HEK293 (cell line): Measurements from ENCODE around the gene OCSTAMP.

Experiments
- CTCF ChIA-PET: fragments of 350-600 bp; formaldehyde crosslinking; extraction: SDS; loops from one replicate; lab custom pipeline; 2021; ENCODE audit warnings: antibody characterized with exemption; lab: Yijun Ruan, JAX
- POLR2A ChIA-PET: fragments of 300-600 bp; formaldehyde crosslinking; extraction: SDS; loops from one replicate; lab custom pipeline; 2020; ENCODE audit warnings: antibody characterized with exemption, inconsistent platforms; lab: Yijun Ruan, JAX
- H3K27ac ChIP-seq: fragments of 200-500 bp; sonication (Bioruptor generic); 2 replicates; pipeline ENCODE4 v1.5.1; 2014; ENCODE audit warnings: low read depth, low read length, control low read depth, inconsistent platforms; ENCODE audit errors: extremely low read depth
- H3K36me3 ChIP-seq, 2 experiments: fragments of 200-500 bp in 1 of 2; sonication (Bioruptor generic) in 1 of 2; 1 replicate in 1 of 2; 2 replicates in 1 of 2; pipeline ENCODE4 v1.5.1; 2014 to 2017; ENCODE audit warnings: inconsistent platforms in 2 of 2, low read length in 2 of 2; ENCODE audit not compliant: control insufficient read depth in 2 of 2, insufficient read depth in 1 of 2
- H3K4me1 ChIP-seq: fragments of 200-500 bp; sonication (Bioruptor generic); 2 replicates; pipeline ENCODE4 v1.5.1; 2014; ENCODE audit warnings: mild to moderate bottlenecking, low read length, inconsistent platforms; ENCODE audit not compliant: control insufficient read depth, insufficient read depth
- H3K4me3 ChIP-seq: 2 replicates; pipeline ENCODE4 v1.5.1; 2011; ENCODE audit warnings: low read depth, mild to moderate bottlenecking, control low read depth, low read length, moderate library complexity
- H3K9me3 ChIP-seq: fragments of 200-500 bp; sonication (Bioruptor generic); 2 replicates; pipeline ENCODE4 v1.5.1; 2014; ENCODE audit warnings: low read depth, low read length, inconsistent platforms; ENCODE audit not compliant: control insufficient read depth, insufficient read depth
- GLIS1 ChIP-seq: fragments of 450-650 bp; formaldehyde crosslinking; IDR thresholded peaks from 2 replicates; pipeline ENCODE4 v1.5.1; 2016; ENCODE audit warnings: missing biosample characterization, missing genetic modification characterization
- KLF10 ChIP-seq: fragments of 450-650 bp; IDR thresholded peaks from 2 replicates; pipeline ENCODE4 v1.5.1; 2018; ENCODE audit warnings: missing biosample characterization, mild to moderate bottlenecking, missing genetic modification characterization
- SCRT1 ChIP-seq: fragments of 450-650 bp; formaldehyde crosslinking; IDR thresholded peaks from 2 replicates; pipeline ENCODE4 v1.5.1; 2016; ENCODE audit warnings: missing biosample characterization, missing genetic modification characterization, borderline replicate concordance
- SETDB1 ChIP-seq: IDR thresholded peaks from one replicate; pipeline ENCODE4 v1.6.1; 2017; ENCODE audit warnings: mild to moderate bottlenecking, low read length, moderate library complexity, mixed read lengths; ENCODE audit not compliant: insufficient read length
- SP2 ChIP-seq: fragments of 450-650 bp; formaldehyde crosslinking; IDR thresholded peaks from 2 replicates; pipeline ENCODE4 v1.5.1; 2016; ENCODE audit warnings: missing biosample characterization, missing genetic modification characterization
- TRIM28 ChIP-seq: IDR thresholded peaks from 2 replicates; pipeline ENCODE4 v1.6.1; 2011; ENCODE audit warnings: low read length, control low read depth, borderline replicate concordance
- ZBTB21 ChIP-seq: fragments of 450-650 bp; formaldehyde crosslinking; IDR thresholded peaks from 2 replicates; pipeline ENCODE4 v1.5.1; 2017; ENCODE audit warnings: missing biosample characterization, missing genetic modification characterization
- ZNF274 ChIP-seq, 2 experiments: fragments of 200-500 bp in 1 of 2; fragments of 450-650 bp in 1 of 2; sonication (Bioruptor generic) in 1 of 2; formaldehyde crosslinking in 1 of 2; IDR thresholded peaks; 2 replicates each; pipeline versions ENCODE4 v1.5.1 to v1.6.1; 2014 to 2016; ENCODE audit warnings: borderline replicate concordance in 1 of 2, inconsistent platforms in 1 of 2, low read length in 1 of 2, missing biosample characterization in 1 of 2, missing genetic modification characterization in 1 of 2
- ZNF426 ChIP-seq: fragments of 450-650 bp; formaldehyde crosslinking; IDR thresholded peaks from 2 replicates; pipeline ENCODE4 v1.5.1; 2017; ENCODE audit warnings: missing biosample characterization, missing genetic modification characterization, mild to moderate bottlenecking, inconsistent platforms, moderate library complexity
- ZNF610 ChIP-seq: fragments of 450-650 bp; formaldehyde crosslinking; IDR thresholded peaks from 2 replicates; pipeline ENCODE4 v1.5.1; 2016; ENCODE audit warnings: missing biosample characterization, missing genetic modification characterization, borderline replicate concordance
- ZNF670 ChIP-seq: fragments of 450-650 bp; formaldehyde crosslinking; IDR thresholded peaks from 2 replicates; pipeline ENCODE4 v1.5.1; 2016; ENCODE audit warnings: missing biosample characterization, missing genetic modification characterization, low read depth
- ZNF843 ChIP-seq: fragments of 450-650 bp; formaldehyde crosslinking; IDR thresholded peaks from 2 replicates; pipeline ENCODE4 v1.5.1; 2016; ENCODE audit warnings: missing biosample characterization, missing genetic modification characterization
- ZXDB ChIP-seq: fragments of 450-650 bp; formaldehyde crosslinking; IDR thresholded peaks from 2 replicates; pipeline ENCODE4 v1.5.1; 2016; ENCODE audit warnings: missing biosample characterization, missing genetic modification characterization
- TF ChIP-seq, protein P1 (sequence below): fragments of 450-650 bp; formaldehyde crosslinking; IDR thresholded peaks from 2 replicates; pipeline ENCODE4 v1.5.1; 2016; ENCODE audit warnings: missing biosample characterization, missing genetic modification characterization
- TF ChIP-seq, protein P2 (sequence below): fragments of 450-650 bp; formaldehyde crosslinking; IDR thresholded peaks from 2 replicates; pipeline ENCODE4 v1.5.1; 2016; ENCODE audit warnings: missing biosample characterization, missing genetic modification characterization
- TF ChIP-seq, protein P3 (sequence below): fragments of 450-650 bp; formaldehyde crosslinking; IDR thresholded peaks from 2 replicates; pipeline ENCODE4 v1.5.1; 2017; ENCODE audit warnings: missing biosample characterization, missing genetic modification characterization

Gene OCSTAMP

DNA sequence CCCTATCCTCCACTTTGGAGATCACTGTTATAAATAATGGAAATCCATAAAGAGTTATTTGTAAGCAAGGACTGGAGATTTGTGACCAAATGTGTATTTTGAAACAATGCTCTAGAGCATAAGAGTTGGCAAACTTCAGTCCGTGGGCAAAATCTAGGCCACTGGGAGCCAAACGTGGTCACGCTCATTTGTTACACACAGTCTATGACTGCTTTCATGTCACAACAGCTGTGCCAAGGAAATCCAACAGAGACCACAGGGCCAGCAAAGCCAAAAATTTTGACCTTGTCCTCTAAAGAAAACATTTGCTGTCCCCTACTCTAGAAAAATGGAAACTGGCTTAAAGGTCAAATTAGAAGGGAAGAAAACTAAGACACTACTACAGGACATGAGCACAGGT is 44.9 kb downstream of the OCSTAMP start (continued):
- no peak for TF ChIP-seq SCRT1 (tag by site-specific recombination)
- no peak for TF ChIP-seq ZBTB21 (tag by site-specific recombination)
- TF ChIP-seq GLIS1 = no peak
- no peak for TF ChIP-seq ZNF843 (tag by site-specific recombination)
- no peak for TF ChIP-seq ZNF610 (tag by site-specific recombination)
- no peak for TF ChIP-seq KLF10 (tag by site-specific recombination)
- TF ChIP-seq SP2 (tag by site-specific recombination) = no peak

DNA sequence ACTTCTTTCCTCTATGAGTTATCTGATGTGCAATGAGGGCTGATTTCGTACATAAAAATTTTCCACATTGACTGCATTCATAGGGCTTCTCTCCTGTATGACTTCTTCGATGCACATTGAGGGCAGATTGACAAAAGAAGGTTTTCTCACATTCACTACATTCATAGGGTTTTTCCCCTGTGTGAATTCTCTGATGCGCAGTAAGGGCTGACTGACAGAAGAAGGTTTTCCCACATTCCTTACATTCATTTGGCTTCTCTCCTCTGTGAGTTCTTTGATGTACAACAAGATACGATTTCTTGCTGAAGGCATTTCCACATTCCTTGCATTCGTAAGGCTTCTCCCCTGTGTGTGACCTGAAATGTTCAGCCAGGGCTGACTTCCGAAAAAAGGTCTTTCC is 48.5 kb downstream of the OCSTAMP start:
- CTCF ChIA-PET = no interaction called here
- Histone ChIP-seq H3K27ac (no peak overlapping the region), H3K36me3 (peaks cover 0 to 20% of the 10 kb centered on the region in 2 experiments; a peak in 2 of 3 replicates), H3K9me3 (no peaks in the 10 kb centered on the region), H3K4me3 (no peak overlapping the region), H3K4me1 (no peaks in the 10 kb centered on the region)
- POLR2A ChIA-PET = no interaction called here
- no peak for TF ChIP-seq ZNF274 (IDR thresholded peaks at IDR 0.05; ENCODE audit: low read length)
- peak; percentile 76; the same call in 1 of the 2 replicates for TF ChIP-seq ZNF274 (tag by site-specific recombination; IDR thresholded peaks at IDR 0.05; ENCODE audit: borderline replicate concordance)
- TF ChIP-seq ZNF670 (tag by site-specific recombination) = no peak

DNA sequence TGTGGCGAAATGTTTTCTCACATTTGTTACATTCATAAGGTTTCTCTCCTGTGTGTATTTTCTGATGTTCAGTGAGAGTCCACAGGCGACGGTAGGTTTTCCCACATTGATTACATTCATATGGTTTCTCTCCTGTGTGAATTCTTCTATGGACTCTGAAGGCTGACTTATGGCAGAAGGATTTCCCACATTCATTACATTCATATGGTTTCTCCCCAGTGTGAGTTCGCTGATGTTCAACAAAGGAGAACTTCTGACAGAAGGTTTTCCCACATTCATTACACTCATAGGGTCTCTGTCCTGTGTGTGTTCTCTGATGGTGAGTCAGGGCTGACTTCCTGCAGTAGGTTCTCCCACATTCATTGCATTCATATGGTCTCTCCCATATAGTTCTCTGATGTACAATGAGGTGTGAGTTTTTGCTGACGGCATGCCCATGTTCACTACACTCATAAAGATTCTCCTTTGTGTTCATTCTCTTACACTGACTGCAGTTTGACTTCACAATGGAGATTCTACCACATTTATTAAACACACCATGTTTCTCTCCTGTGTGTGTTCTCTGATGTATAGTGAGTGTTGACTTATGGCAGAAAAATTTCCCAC is 49.0 kb downstream of the OCSTAMP start:
- ChIA-PET CTCF (no interaction called here), POLR2A (no interaction called here)
- no peak overlapping the region for H3K4me3 ChIP-seq
- H3K27ac ChIP-seq = no peak overlapping the region
- H3K9me3 ChIP-seq = no peaks in the 10 kb centered on the region
- TF ChIP-seq, protein P1, sequence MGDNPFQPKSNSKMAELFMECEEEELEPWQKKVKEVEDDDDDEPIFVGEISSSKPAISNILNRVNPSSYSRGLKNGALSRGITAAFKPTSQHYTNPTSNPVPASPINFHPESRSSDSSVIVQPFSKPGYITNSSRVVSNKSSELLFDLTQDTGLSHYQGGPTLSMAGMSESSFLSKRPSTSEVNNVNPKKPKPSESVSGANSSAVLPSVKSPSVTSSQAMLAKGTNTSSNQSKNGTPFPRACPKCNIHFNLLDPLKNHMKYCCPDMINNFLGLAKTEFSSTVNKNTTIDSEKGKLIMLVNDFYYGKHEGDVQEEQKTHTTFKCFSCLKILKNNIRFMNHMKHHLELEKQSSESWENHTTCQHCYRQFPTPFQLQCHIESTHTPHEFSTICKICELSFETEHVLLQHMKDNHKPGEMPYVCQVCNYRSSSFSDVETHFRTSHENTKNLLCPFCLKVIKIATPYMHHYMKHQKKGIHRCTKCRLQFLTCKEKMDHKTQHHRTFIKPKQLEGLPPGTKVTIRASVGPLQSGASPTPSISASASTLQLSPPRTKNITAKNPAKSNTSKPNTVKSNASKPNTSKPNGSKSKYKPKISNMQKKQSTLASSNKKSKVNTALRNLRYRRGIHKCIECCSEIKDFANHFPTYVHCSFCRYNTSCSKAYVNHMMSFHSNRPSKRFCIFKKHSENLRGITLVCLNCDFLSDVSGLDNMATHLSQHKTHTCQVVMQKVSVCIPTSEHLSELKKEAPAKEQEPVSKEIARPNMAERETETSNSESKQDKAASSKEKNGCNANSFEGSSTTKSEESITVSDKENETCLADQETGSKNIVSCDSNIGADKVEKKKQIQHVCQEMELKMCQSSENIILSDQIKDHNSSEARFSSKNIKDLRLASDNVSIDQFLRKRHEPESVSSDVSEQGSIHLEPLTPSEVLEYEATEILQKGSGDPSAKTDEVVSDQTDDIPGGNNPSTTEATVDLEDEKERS (tag by site-specific recombination) = 0 out of 2 replicates have a peak, but pooled peaks have one; percentile 13
- TF ChIP-seq, protein P2, sequence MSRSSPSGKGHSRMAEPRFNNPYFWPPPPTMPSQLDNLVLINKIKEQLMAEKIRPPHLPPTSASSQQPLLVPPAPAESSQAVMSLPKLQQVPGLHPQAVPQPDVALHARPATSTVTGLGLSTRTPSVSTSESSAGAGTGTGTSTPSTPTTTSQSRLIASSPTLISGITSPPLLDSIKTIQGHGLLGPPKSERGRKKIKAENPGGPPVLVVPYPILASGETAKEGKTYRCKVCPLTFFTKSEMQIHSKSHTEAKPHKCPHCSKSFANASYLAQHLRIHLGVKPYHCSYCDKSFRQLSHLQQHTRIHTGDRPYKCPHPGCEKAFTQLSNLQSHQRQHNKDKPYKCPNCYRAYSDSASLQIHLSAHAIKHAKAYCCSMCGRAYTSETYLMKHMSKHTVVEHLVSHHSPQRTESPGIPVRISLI (tag by site-specific recombination) = no peak
- TF ChIP-seq TRIM28 (peak; percentile 54; the same call in 1 of the 2 replicates), SETDB1 (peak; percentile 99)
- TF ChIP-seq, all 188 proteins: peak for 3
- peaks cover 0 to 20% of the 10 kb centered on the region in 2 experiments; a peak in 2 of 3 replicates for H3K36me3 ChIP-seq
- no peaks in the 10 kb centered on the region for H3K4me1 ChIP-seq

DNA sequence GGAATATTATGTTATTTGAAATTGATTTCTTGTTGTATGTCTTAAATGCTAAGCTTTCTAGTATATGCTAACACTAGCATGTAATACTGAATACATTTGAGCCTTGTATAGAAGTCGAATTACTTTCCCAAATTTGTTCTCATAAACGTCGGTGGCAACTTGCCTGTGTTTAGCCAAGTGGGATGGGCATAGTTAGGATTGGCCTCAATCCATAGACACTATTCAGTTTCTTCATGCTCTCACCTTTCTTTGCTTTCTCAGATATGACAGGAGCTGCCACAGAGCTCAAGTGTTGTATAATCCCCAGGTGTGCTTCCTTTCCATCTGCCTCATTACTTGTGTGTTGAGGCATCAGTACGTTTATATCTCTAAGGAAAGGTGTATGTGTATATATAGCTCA is 56.4 kb downstream of the OCSTAMP start:
- no peak overlapping the region for H3K27ac ChIP-seq
- POLR2A ChIA-PET = no interaction called here
- CTCF ChIA-PET = no interaction called here

More for the DNA sequence above, 56.4 kb downstream of the OCSTAMP start:
- TF ChIP-seq ZNF426 (no peak), ZXDB (no peak), ZNF670 (tag by site-specific recombination) (no peak)
- TF ChIP-seq, protein P3, sequence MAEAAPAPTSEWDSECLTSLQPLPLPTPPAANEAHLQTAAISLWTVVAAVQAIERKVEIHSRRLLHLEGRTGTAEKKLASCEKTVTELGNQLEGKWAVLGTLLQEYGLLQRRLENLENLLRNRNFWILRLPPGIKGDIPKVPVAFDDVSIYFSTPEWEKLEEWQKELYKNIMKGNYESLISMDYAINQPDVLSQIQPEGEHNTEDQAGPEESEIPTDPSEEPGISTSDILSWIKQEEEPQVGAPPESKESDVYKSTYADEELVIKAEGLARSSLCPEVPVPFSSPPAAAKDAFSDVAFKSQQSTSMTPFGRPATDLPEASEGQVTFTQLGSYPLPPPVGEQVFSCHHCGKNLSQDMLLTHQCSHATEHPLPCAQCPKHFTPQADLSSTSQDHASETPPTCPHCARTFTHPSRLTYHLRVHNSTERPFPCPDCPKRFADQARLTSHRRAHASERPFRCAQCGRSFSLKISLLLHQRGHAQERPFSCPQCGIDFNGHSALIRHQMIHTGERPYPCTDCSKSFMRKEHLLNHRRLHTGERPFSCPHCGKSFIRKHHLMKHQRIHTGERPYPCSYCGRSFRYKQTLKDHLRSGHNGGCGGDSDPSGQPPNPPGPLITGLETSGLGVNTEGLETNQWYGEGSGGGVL (tag by site-specific recombination) = no peak
- Histone ChIP-seq H3K4me3 (no peak overlapping the region), H3K4me1 (no peaks in the 10 kb centered on the region), H3K36me3 (no peaks in the 10 kb centered on the region; a peak in 1 of 3 replicates), H3K9me3 (no peaks in the 10 kb centered on the region)
